ENCODE data around the gene SPSB1.

DNA sequence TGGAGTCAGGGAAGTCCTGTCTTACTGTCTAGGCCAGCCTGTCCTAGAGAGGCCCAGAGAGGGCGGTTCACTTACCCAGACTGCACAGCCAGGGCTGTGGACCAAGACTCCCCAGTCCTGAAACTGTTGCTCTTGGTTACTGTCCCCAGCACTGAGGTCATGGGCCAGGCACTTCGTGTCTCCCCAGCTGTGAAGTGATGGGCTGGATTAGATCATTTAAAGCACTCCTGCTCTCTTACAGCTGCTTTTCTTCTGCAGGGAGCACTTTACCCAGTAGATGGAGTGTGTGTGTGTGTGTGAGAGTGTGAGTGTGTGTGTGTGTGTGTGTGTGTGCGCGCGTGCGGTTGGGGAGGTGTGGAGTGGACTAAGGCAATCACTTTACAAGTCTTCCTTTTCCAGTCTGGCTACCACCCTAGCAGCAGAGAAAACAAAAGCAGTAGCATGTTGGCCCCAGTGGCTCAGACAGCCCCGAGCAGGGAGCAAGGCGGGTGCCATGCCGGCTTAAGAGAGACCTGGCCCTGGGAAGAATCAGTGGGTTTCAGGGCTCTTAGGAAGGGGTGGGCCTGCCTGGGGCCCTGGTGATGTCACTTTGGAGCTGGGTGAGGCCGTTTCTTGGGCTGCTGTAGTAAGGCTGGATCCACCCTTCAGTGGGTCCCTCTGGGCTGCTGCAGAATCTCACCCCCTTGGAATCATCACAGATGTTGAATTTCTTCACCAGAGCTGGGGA, 2.4 kb downstream of the SPSB1 start:
- TF ChIP-seq MXI1 (conservative IDR thresholded peaks at IDR 0.05; ENCODE audit: poor library complexity, severe bottlenecking) (no peak), EZH2 (IDR thresholded peaks at IDR 0.05; ENCODE audit: borderline replicate concordance, insufficient read depth, low read length, poor library complexity, severe bottlenecking) (no peak), TAF1 (IDR thresholded peaks at IDR 0.05; ENCODE audit: low read depth) (no peak), EP300 (conservative IDR thresholded peaks at IDR 0.05; ENCODE audit: poor library complexity, severe bottlenecking) (no peak), POLR2AphosphoS5 (IDR thresholded peaks at IDR 0.05) (no peak), SMC3 (conservative IDR thresholded peaks at IDR 0.05; ENCODE audit: poor library complexity) (no peak), RAD21 (conservative IDR thresholded peaks at IDR 0.05) (no peak)
- TF ChIP-seq, protein P1, sequence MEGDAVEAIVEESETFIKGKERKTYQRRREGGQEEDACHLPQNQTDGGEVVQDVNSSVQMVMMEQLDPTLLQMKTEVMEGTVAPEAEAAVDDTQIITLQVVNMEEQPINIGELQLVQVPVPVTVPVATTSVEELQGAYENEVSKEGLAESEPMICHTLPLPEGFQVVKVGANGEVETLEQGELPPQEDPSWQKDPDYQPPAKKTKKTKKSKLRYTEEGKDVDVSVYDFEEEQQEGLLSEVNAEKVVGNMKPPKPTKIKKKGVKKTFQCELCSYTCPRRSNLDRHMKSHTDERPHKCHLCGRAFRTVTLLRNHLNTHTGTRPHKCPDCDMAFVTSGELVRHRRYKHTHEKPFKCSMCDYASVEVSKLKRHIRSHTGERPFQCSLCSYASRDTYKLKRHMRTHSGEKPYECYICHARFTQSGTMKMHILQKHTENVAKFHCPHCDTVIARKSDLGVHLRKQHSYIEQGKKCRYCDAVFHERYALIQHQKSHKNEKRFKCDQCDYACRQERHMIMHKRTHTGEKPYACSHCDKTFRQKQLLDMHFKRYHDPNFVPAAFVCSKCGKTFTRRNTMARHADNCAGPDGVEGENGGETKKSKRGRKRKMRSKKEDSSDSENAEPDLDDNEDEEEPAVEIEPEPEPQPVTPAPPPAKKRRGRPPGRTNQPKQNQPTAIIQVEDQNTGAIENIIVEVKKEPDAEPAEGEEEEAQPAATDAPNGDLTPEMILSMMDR (IDR thresholded peaks at IDR 0.05; ENCODE audit: poor library complexity, severe bottlenecking), result no peak
- TF ChIP-seq, protein P2, sequence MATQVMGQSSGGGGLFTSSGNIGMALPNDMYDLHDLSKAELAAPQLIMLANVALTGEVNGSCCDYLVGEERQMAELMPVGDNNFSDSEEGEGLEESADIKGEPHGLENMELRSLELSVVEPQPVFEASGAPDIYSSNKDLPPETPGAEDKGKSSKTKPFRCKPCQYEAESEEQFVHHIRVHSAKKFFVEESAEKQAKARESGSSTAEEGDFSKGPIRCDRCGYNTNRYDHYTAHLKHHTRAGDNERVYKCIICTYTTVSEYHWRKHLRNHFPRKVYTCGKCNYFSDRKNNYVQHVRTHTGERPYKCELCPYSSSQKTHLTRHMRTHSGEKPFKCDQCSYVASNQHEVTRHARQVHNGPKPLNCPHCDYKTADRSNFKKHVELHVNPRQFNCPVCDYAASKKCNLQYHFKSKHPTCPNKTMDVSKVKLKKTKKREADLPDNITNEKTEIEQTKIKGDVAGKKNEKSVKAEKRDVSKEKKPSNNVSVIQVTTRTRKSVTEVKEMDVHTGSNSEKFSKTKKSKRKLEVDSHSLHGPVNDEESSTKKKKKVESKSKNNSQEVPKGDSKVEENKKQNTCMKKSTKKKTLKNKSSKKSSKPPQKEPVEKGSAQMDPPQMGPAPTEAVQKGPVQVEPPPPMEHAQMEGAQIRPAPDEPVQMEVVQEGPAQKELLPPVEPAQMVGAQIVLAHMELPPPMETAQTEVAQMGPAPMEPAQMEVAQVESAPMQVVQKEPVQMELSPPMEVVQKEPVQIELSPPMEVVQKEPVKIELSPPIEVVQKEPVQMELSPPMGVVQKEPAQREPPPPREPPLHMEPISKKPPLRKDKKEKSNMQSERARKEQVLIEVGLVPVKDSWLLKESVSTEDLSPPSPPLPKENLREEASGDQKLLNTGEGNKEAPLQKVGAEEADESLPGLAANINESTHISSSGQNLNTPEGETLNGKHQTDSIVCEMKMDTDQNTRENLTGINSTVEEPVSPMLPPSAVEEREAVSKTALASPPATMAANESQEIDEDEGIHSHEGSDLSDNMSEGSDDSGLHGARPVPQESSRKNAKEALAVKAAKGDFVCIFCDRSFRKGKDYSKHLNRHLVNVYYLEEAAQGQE (IDR thresholded peaks at IDR 0.05; ENCODE audit: borderline replicate concordance), result no peak

Measured in neural cell (in vitro differentiated cells).